GM12874 (cell line): ENCODE results near the gene TRAPPC14.

Source experiments
- CTCF ChIP-seq: IDR thresholded peaks from 2 replicates; pipeline ENCODE4 v1.5.1; 2011; ENCODE audit warnings: low read depth, mild to moderate bottlenecking, control low read depth, low read length, moderate library complexity; ENCODE audit not compliant: insufficient read depth

TRAPPC14 gene

GRCh38 chr7:100174582-100174981, 16.1 kb upstream of the TRAPPC14 start:
- no peak for TF ChIP-seq CTCF

- no peak for TF ChIP-seq CTCF
These were observed 15.4 kb upstream of the TRAPPC14 start for GRCh38 chr7:100173806-100174495.

GRCh38 chr7:100171840-100172239, 13.3 kb upstream of the TRAPPC14 start:
- TF ChIP-seq CTCF: no peak

GRCh38 chr7:100171087-100171681, 12.7 kb upstream of the TRAPPC14 start:
- no peak for TF ChIP-seq CTCF

GRCh38 chr7:100170101-100170897, 11.8 kb upstream of the TRAPPC14 start:
- TF ChIP-seq CTCF: no peak

- TF ChIP-seq CTCF: no peak
These were observed 10.8 kb upstream of the TRAPPC14 start for GRCh38 chr7:100169147-100169850.

GRCh38 chr7:100167912-100168323, 9.4 kb upstream of the TRAPPC14 start:
- TF ChIP-seq CTCF: no peak
